GM12892 (cell line): ENCODE data around the gene MED12L.

ENCODE experiments used
- POLR2A ChIP-seq: IDR thresholded peaks from 2 replicates; pipeline ENCODE4 v1.6.1; 2011; ENCODE audit warnings: low read depth, low read length, control low read depth
- POLR2AphosphoS5 ChIP-seq: IDR thresholded peaks from 2 replicates; pipeline ENCODE4 v1.6.1; 2011; ENCODE audit warnings: low read depth, low read length, control low read depth
- TAF1 ChIP-seq: IDR thresholded peaks from 2 replicates; pipeline ENCODE4 v1.6.1; 2011; ENCODE audit warnings: low read depth, mild to moderate bottlenecking, control low read depth, low read length, borderline replicate concordance

DNA sequence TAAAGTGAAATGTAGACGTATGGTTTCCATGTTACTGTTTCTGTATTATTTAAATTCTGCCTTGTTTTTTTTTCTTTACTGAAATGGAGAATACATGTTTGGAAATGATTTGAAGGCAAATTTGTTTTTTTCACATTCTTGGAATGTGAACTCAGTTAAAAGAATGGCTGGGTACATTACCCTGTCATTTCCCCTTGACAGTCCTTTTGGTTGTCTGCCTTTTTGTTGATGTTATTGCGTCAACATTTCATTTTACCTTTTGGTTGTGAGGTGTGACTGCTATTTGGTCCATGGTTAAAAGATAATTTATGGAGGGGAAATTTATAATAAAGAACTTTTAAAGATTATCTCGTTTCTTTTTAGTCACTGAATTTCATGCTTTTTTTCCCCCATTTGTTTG lies 120.7 kb downstream of the MED12L start:
- TF ChIP-seq POLR2AphosphoS5 (no peak), TAF1 (no peak), POLR2A (no peak)
